HG02763 (cell line): Measurements from ENCODE around the gene KITLG.
"Not testable (repeated sequence)": the region's sequence is repeated elsewhere in the genome, so short reads cannot be mapped to it uniquely, and the experiment has no call there.

ENCODE experiments used
- ATAC-seq: cut with Tn5 transposase; IDR thresholded peaks from one replicate; pipeline ENCODE4 v1.9.1; 2021; ENCODE audit warnings: mild to moderate bottlenecking, moderate library complexity; ENCODE audit not compliant: unreplicated experiment

The KITLG gene

GRCh38 chr12:88544991-88545980 is 35.0 kb downstream of the KITLG start:
- ATAC-seq = no peak

GRCh38 chr12:88539893-88540292 is 40.4 kb downstream of the KITLG start:
- ATAC-seq = no peak

GRCh38 chr12:88538697-88539096 is 41.6 kb downstream of the KITLG start:
- no peak for ATAC-seq

GRCh38 chr12:88538250-88538649 is 42.0 kb downstream of the KITLG start:
- ATAC-seq = no peak

GRCh38 chr12:88530868-88531267 is 49.4 kb downstream of the KITLG start:
- ATAC-seq = no peak

GRCh38 chr12:88529531-88530488 is 50.5 kb downstream of the KITLG start:
- no peak for ATAC-seq

GRCh38 chr12:88522961-88523360 is 57.3 kb downstream of the KITLG start:
- ATAC-seq = no peak

GRCh38 chr12:88520436-88520820 is 59.8 kb downstream of the KITLG start:
- no peak for ATAC-seq

GRCh38 chr12:88519802-88520435 is 60.4 kb downstream of the KITLG start:
- no peak for ATAC-seq

GRCh38 chr12:88518863-88519403 is 61.3 kb downstream of the KITLG start:
- no peak for ATAC-seq

GRCh38 chr12:88516811-88517210 is 63.5 kb downstream of the KITLG start:
- ATAC-seq = no peak

GRCh38 chr12:88510843-88511242 is 69.4 kb downstream of the KITLG start:
- no peak for ATAC-seq

GRCh38 chr12:88509851-88510250 is 70.4 kb downstream of the KITLG start:
- ATAC-seq = no peak

- no peak for ATAC-seq
Measured at GRCh38 chr12:88509347-88509746, 70.9 kb downstream of the KITLG start.

- ATAC-seq = not testable (repeated sequence)
Measured at GRCh38 chr12:88507851-88508250, 72.4 kb downstream of the KITLG start.

GRCh38 chr12:88507270-88507669 is 73.0 kb downstream of the KITLG start:
- no peak for ATAC-seq

- ATAC-seq = no peak
Measured at GRCh38 chr12:88505696-88506095, 74.6 kb downstream of the KITLG start.

GRCh38 chr12:88503281-88503703 is 77.0 kb downstream of the KITLG start:
- no peak for ATAC-seq

- ATAC-seq = no peak
Measured at GRCh38 chr12:88501972-88502938, 78.0 kb downstream of the KITLG start.
